Transverse colon (tissue), 4 donors: ENCODE data around the gene RFTN1. TPM values are rescaled to one million over a fixed set of nuclear protein-coding genes. Genes with fewer than 3 reads are reported as not detected.

Experiments
- DNase-seq: peaks from one replicate; pipeline ENCODE4 v3.0.0-alpha.2; 2019
- H3K27ac ChIP-seq, 4 donors: fragments of 200-600 bp; sonication (generic); 2 replicates each; pipeline ENCODE4 v1.5.1; 2016 to 2018; ENCODE audit warnings: inconsistent platforms in 4 of 4
- H3K27me3 ChIP-seq: fragments of 200-600 bp; sonication (generic); 2 replicates; pipeline ENCODE4 v1.5.1; 2017; ENCODE audit warnings: inconsistent platforms
- H3K36me3 ChIP-seq, 4 donors: fragments of 200-600 bp; sonication (generic); 2 replicates each; pipeline ENCODE4 v1.5.1; 2017 to 2019; ENCODE audit warnings: inconsistent platforms in 4 of 4
- H3K4me1 ChIP-seq, 4 donors: fragments of 200-600 bp; sonication (generic); 2 replicates each; pipeline ENCODE4 v1.5.1; 2017 to 2020; ENCODE audit warnings: inconsistent platforms in 4 of 4
- H3K4me3 ChIP-seq, 4 donors: fragments of 200-600 bp; sonication (generic); 1 replicate in 1 of 4; 2 replicates in 3 of 4; pipeline versions ENCODE4 v1.5.1 to v1.6.1; 2017 to 2019; ENCODE audit warnings: inconsistent platforms in 4 of 4
- H3K9me3 ChIP-seq, 2 donors: fragments of 200-600 bp; sonication (generic); 2 replicates each; pipeline ENCODE4 v1.5.1; 2017 to 2019; ENCODE audit warnings: inconsistent platforms in 2 of 2
- CTCF ChIP-seq, 5 experiments: fragments of 200-600 bp in 3 of 5; fragments of 450-650 bp in 2 of 5; sonication (generic) in 3 of 5; IDR thresholded peaks; 1 replicate in 2 of 5; 2 replicates in 3 of 5; pipeline ENCODE4 v1.5.1; 2016 to 2017; ENCODE audit warnings: antibody characterized with exemption in 5 of 5, inconsistent platforms in 3 of 5, mild to moderate bottlenecking in 2 of 5, moderate library complexity in 1 of 5
- EP300 ChIP-seq: sonication (generic); formaldehyde crosslinking; IDR thresholded peaks from one replicate; pipeline ENCODE4 v1.6.1; 2017; ENCODE audit warnings: antibody characterized with exemption, low read depth
- POLR2A ChIP-seq: fragments of 450-650 bp; IDR thresholded peaks from one replicate; pipeline ENCODE4 v1.6.1; 2016; ENCODE audit warnings: antibody characterized with exemption, mild to moderate bottlenecking, moderate library complexity
- POLR2AphosphoS5 ChIP-seq, 3 donors: sonication (generic); formaldehyde crosslinking; IDR thresholded peaks; one replicate each; pipeline ENCODE4 v1.6.1; 2016; ENCODE audit warnings: antibody characterized with exemption in 3 of 3
- WGBS, 2 donors: methylation state at CpG; one replicate each; pipeline ENCODE4 v1.1.5; 2018; ENCODE audit warnings: low coverage in 1 of 2; 5-methylcytosine and 5-hydroxymethylcytosine counted together
- in situ Hi-C, 4 donors: fragments of 200-750 bp; cut with MboI; loops; one replicate each; pipeline versions ENCODE4 v1.15.0 to v1.15.1; 2017; ENCODE audit warnings: low sequenced_read_pairs in 3 of 4, low pct_ligation_motif_present in 1 of 4, low pct_unique_long_range_greater_than_20kb in 1 of 4
- intact Hi-C: fragments of 100-400 bp; cut with DNase I; formaldehyde crosslinking; loops from one replicate; pipeline ENCODE4 v1.15.1; 2023; ENCODE audit warnings: low total_unique reads
- total RNA-seq, 4 donors: library from RNA; depleted of rRNA; stranded (reverse); fragments of >200 nt; gene quantifications; one replicate each; pipeline ENCODE4 v1.1.0, GENCODE V29; 2016

Gene RFTN1
- total RNA-seq, 4 donors from 2014 or later, result 6.7 to 25.7 (median 15.7) TPM

GRCh38 chr3:16286751-16287543, 226.6 kb downstream of the RFTN1 start:
- TF ChIP-seq POLR2A (no peak), CTCF (IDR thresholded peaks at IDR 0.05) (no peak), POLR2AphosphoS5 (IDR thresholded peaks at IDR 0.05) (no peak), EP300 (no peak)
- intact Hi-C loops (no loop called here), in situ Hi-C loops (loop anchor here in 3 of 4 donors (5.0 to 10.0 kb wide), 2 partner anchors 255 to 268 kb away; no protein-coding TSS in a partner anchor)
- H3K36me3 ChIP-seq, result peaks cover 0 to 4% (median 0%) of the 10 kb centered on the region in 4 donors
- no peaks in the 10 kb centered on the region for H3K9me3 ChIP-seq
- 69 to 80% methylated on average over 6 of the region's 6 CpGs for WGBS, 2 donors
- H3K4me1 ChIP-seq, result peaks cover 0 to 6% (median 0%) of the 10 kb centered on the region in 4 donors
- peak overlapping the region; percentile 18 to 68 (median 54) for H3K27ac ChIP-seq
- no peaks in the 10 kb centered on the region for H3K27me3 ChIP-seq
- H3K4me3 ChIP-seq, result peak overlapping the region in 1 of 4 donors; percentile 21
- no peak for DNase-seq

- intact Hi-C loops (no loop called here), in situ Hi-C loops (loop anchor here in 3 of 4 donors (5.0 to 10.0 kb wide), 2 partner anchors 256 to 269 kb away; no protein-coding TSS in a partner anchor)
- WGBS, 2 donors, result 67 to 88% methylated on average over 1 to 3 of the region's 3 CpGs
- Histone ChIP-seq H3K4me1 (peaks cover 0 to 6% (median 0%) of the 10 kb centered on the region in 4 donors), H3K9me3 (no peaks in the 10 kb centered on the region), H3K27ac (peak overlapping the region; percentile 18 to 68 (median 54)), H3K27me3 (no peaks in the 10 kb centered on the region), H3K36me3 (peaks cover 0 to 4% (median 0%) of the 10 kb centered on the region in 4 donors), H3K4me3 (peak overlapping the region in 1 of 4 donors; percentile 21)
- peak; percentile 26 for DNase-seq
- TF ChIP-seq POLR2A (peak; percentile 56), POLR2AphosphoS5 (IDR thresholded peaks at IDR 0.05) (peak in 2 of 3 donors; percentile 46 to 67), CTCF (IDR thresholded peaks at IDR 0.05) (no peak), EP300 (no peak)
Observed at GRCh38 chr3:16286161-16286560, 227.3 kb downstream of the RFTN1 start.

- in situ Hi-C loops, result loop anchor here in 3 of 4 donors (5.0 to 10.0 kb wide), 2 partner anchors 258 to 270 kb away; no protein-coding TSS in a partner anchor
Observed at GRCh38 chr3:16284633-16285032, 228.9 kb downstream of the RFTN1 start.

More at GRCh38 chr3:16284633-16285032, 228.9 kb downstream of the RFTN1 start:
- Histone ChIP-seq H3K27me3 (no peaks in the 10 kb centered on the region), H3K36me3 (peaks cover 0 to 4% (median 0%) of the 10 kb centered on the region in 4 donors), H3K4me3 (no peak overlapping the region), H3K27ac (no peak overlapping the region), H3K4me1 (no peaks in the 10 kb centered on the region), H3K9me3 (no peaks in the 10 kb centered on the region)
- 95 to 100% methylated on average over 1 of the region's 1 CpG for WGBS, 2 donors
- no peak for DNase-seq
- intact Hi-C loops, result no loop called here
- TF ChIP-seq POLR2AphosphoS5 (IDR thresholded peaks at IDR 0.05), result no peak
- no peak for TF ChIP-seq POLR2A
- TF ChIP-seq CTCF (IDR thresholded peaks at IDR 0.05), result no peak
- TF ChIP-seq EP300, result no peak
